SIG-M5 treated with dmso at 0.1 percent for 504 hours (cell line): ENCODE results near the gene NTRK3.

Experiments
- DNase-seq: peaks from one replicate; lab custom pipeline; 2025; ENCODE audit not compliant: unreplicated experiment; lab: John Stamatoyannopoulos, UW

Gene NTRK3

DNA sequence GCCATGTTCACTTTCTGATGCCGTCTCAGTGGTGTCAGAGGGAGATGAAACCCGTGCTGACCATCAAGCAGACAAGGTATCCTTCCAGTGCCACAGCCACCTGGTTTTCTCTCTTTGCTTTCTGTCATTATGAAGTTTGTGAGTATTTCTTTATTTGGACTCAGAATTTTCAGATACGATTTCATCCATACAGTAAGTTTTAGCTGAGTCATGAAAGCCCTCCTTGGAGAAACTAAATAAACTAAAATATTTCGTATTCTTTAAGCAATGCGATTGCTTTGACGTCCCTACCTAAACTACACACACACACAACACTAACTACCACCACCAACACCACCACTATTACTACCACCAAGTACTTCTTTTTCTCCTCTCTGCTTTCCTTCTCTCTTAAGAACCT is 350.1 kb downstream of the NTRK3 start:
- no peak for DNase-seq

DNA sequence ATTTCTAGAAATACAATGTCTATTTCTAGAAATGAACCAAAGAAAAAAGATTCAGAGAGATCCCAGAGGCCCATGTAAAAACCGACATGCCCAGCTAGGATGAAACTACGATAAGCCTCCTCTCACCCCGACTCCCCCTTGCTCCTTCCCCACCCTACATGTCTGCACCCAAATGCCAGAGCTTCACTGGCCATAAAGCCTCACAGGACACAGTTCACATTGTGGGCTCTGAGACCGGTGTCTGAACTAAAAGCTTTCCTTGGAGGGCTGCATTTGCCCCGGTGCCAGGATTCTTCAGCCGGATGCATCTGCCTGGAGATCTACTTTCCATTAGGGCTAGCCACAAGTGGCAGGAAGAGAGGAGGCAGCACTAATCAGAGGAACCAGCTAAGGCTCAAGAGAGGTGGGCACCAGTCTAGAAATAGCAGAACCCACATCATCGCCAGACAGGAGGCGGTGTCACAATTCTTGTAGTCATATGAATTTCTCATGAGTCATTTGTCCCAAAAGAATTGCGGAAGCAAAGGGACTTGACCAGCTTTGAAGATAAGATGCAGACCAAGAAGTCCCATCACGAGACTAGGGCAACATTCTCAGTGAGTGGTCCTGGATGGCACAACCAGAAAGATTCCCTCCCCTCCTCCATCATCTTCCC is 353.6 kb downstream of the NTRK3 start:
- DNase-seq: no peak

DNA sequence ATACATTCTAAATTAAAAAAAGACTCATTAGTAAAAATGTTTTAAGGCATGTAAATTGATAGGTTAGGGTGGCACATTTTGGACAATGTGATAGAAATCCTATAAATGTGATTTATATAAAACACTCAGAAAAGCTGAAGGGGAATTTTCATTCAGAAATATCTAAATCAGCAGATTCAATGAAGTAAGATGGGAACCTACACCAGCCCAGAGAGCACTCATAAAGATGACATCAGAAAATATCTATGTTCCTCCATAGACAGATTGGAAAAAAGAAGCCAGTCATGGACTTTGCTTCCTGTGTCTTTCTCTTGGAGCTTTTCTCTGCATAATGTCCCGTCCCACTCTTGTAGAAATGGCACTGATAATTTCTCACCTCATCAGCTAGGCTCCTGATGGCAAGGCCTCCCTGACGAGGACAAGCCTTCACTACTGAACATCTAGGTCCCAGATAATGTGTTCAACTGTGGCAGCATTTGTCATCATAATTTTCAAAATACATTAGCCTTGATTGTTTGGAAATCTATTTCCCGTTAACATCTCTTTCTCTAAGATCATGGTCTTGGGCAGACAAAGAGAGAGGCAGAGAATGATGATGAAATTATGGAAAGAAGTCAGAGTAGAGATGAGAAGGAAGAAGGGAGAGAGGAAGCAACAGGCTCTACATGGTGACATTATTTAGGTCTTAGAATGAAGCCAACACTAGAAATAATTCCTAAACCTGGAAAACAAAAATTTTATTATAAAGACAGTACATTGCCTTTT is 354.4 kb downstream of the NTRK3 start:
- no peak for DNase-seq

DNA sequence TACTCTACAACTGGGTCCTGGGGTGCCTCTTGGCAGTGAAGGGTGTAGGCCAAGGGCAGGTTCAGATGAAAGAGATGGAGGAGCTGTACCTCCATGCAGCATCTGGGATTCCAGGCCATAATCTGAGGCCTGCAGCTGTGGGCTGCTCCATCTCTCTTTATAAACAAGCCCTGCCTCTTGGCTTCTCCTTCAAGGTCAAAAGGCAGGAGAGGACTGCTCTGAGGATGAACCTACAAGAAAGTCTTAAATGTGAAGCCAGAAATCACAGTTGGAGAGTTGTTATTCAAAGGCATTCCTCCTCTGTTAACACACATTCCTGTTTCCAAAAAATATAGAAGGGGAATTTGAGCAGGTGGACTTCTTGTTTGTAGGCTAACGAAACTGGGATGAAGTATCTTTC is 355.5 kb downstream of the NTRK3 start:
- no peak for DNase-seq

DNA sequence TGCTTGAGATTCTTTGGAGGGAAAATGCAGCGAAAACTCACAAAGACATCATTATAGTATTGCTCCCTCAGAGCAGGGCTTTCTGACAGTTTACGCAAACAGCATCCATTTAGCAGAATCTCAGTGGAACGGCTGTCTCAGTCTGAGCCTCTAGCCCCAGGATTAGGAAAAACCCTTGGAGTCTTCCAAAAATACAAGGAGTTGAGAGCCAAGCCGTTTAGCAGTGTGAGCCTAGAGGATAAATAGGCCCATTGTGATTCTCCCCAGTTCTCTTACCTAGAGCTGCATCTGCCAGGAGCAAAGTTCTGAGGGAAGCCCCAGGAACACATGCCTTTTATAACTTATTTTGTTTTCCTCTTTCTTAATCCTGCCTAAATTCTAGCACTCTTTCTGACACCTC is 359.6 kb downstream of the NTRK3 start:
- no peak for DNase-seq

DNA sequence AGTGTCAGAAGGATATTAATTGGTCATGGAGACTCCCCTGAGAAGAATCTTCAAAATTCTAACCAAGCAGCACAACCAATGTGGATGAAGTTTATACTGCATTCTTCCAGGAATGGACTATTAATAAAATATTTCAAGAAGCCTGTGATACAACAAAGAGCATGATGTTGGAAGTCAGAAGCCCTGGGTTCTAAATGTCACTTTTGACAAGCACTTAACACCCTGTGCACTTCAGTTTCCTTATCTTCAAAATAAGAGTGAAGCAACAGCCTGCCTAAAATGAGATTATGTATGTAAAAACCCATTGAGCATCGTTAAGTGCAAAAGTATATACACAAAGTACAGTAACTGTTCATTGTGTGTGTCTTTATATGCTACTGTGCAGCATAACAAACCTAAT is 369.4 kb downstream of the NTRK3 start:
- no peak for DNase-seq

DNA sequence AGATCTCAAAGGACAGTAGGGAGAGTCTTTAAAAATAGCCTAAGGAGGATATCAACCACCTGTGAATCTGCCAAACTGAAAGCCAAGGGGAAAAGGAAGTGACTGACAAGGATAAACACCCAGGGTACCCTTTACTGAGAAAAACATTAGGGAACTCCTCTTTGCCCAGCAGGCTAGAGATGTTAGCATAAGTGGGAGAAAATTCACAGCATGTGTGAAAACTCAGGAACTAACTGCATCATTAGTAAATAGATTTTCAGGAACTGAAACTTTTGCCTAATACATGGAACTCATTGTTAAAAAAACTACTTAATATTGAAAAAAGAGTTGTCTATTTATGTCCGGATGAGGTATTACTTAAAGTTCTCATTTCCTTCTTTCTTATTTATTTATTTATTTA is 375.5 kb downstream of the NTRK3 start:
- DNase-seq: no peak

DNA sequence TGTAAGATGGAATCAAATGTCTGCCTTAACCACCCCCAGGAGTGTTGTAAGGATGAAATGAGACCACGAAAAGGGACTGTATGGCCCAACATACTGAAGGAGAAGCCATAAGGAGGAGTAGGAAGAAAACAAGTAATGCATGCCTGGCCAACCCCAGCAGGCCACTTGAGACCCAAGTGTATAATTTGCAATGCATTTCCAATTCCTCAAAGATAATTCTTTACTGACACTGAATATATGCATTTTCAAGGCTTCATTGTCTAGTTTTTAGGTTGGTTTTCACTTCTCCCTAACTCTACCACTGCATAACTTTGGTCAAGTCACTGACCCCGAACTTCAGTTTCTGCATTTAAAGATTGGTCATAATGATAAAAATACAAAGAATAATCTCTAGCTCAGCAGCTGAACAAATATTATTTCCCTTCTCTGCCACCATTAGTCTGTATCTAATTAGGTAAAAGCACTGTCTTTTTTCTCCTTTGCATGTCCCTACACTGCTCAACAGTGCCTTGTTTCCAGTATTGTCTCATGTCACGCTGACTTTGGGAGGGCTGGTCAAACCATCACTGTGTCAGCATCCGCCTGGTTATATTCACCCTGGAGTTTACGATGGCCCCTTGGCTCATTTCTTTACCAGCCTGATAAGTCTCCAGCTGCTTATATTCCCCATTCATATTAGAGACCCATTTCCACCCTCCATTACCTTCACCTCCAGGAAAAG is 378.6 kb downstream of the NTRK3 start:
- no peak for DNase-seq

DNA sequence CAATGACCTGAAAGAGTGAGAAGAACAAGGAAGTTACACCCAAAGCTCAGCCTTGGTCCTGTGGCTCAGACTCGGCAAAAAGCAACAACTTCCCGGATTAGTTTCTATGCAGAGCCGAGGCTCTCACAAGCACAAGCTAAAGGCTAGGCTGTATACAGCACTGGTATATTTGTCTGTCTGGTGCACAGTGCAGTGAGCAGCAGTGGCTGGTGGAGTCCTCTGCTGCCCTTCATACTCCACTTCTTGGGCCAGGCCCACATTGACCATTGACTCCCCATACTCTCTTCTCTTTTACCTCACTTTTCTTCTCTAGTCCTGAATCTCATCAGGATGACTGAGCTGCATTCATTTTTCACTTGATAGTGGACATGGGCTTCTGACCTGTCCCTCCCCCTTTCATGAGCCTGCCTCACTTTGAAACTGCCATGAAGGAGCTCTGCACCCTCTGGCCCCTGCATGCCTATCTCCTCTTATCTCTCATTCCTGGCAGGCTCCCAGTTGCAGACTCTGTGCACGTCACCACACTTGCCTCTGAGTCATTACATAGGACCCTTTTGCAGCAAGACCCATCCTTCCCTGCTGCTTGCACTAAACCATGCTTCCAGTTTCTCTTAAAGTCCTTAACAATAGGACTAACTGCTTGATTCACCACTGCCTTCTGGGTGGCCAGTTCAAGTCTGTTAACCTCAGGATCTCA is 379.3 kb downstream of the NTRK3 start:
- no peak for DNase-seq

DNA sequence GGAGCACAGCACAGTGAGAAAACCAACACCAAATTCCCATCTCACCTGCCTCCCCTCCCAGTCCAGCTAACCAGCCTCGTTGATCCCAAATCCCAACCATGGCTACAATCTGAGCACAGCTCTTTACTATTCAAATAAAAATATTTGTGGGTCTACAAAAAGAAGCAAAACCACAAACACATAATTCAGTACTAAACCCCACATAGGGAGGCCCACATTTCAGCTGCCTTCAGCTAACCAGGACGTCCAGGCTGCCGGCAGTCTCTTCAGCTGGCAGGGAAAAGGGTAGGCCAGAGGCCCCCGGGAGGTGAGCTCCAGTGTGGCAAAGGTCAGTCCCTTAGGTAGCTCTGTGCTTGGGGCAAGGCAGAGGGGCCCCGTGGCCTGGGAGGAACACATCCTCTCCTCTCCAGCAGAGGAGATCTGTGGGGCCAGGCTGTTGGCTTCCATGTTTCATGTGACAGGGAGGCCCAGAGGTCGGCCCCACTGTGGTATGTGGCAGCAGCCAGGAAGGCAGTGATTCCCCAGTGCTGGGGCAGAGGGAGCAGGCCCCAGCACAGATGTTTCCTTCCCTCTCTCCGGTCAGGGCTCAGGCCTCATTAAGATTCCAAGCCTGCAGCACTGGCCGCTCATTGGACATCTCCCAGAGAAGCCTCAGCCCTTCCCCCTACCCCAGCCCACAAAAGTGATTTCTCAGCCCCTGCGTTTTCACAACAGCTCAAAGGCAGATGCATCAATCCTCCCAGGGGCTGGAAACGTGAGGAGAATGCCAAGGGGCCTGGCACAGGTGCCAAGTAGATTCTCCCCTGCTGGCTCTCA is 381.4 kb downstream of the NTRK3 start:
- no peak for DNase-seq

DNA sequence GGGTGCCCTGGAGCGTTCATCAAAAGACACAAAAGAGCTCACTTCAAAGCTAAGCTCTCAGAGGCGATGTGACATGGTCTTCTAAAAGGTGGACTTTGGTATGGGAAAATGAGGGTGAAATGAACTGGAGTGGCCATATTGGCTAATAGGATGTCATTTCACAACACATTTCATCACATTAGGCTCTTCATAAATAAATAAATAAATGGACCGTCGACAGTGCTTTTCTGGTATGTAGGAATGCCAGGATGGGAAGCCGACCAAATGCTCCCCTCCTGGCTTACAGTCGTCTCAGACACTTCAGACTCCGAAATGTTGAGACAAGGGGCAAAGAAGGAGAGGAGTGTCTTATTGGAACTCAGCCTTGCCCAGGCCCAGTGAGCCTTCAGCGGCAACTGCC is 383.0 kb downstream of the NTRK3 start:
- no peak for DNase-seq

DNA sequence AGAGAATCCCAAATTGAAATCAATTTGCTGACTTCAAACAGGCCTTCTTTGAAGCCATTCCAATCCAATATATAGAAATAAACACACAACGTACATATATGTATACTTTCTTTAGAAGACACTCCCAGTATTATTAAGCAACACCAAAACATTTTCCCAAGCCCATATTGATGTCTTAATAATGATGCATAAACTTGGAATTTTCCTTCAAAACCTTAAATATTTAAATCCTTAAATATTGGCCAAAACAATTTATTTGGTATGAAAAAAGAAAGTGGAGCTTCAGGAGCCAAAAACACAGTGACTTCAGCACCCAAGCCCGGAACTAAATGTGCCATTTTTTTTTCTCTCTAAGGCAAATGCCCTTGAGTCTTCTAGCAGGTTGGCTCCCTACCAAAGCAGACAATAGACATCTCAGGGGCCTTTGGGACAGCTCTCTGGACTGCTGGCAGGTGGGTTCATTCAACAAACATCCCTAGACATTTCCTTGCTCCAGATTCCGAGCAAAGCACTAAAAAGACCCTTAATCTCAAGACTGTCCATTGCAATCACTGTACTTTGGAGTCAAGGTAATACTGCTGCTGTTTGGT is 384.7 kb downstream of the NTRK3 start:
- DNase-seq: no peak

DNA sequence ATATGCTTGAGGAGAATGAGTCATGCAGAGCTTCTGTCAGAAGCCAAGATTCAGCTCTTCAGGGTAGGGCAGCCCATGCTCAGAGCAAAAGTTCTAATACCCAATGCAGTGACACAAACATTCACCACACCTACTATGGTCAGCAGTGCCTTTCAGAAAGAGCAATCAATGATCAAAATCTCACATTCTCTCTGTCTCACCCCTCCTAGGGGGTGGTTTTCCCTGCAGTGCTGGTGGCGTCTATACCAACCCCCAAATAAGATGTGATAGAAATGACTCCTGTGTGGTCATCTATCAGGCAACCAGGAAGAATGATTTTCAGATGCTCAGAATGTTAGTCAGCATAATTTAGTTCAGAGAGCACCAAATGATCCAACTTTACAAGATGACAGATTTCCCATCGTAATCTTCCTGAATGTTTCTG is 385.3 kb downstream of the NTRK3 start:
- no peak for DNase-seq

DNA sequence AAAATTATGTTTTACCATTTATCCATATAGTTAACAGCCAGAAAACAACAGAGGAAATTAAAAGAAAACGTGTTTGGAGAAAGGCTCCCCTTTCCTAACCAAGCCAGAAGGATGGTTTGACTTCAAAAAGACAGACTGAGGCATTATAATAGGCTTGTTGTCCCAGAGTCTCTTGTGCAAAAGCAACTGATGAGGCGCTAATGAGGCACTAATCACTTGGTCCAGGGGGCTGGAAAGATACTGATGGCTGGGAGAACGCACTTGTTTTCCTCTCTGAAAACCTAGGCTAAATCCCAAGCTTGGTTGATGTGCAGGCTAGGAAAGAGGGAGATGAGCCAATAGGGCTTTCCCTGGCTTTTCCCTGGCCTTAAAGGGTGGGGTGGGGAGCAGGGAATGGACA is 389.6 kb downstream of the NTRK3 start:
- no peak for DNase-seq

DNA sequence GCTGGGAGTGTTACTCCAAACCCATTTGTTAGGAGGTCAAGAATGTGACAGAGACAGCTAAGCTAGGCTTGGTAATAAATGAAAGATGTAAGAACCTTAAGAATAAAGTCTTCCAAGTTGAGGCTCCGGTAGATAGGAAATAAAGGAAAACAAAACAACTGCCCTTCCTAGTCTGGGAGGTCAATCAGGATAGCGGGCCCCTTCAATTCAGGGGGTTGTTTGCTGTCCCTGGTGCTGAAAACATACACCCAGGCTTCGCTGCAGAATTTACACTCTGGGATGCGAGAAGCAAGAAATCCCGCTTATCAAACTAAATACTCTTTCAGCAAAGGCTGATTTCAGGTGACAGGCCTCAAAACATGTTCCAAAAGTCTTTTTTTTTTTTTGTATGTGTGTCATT is 393.4 kb downstream of the NTRK3 start:
- no peak for DNase-seq

DNA sequence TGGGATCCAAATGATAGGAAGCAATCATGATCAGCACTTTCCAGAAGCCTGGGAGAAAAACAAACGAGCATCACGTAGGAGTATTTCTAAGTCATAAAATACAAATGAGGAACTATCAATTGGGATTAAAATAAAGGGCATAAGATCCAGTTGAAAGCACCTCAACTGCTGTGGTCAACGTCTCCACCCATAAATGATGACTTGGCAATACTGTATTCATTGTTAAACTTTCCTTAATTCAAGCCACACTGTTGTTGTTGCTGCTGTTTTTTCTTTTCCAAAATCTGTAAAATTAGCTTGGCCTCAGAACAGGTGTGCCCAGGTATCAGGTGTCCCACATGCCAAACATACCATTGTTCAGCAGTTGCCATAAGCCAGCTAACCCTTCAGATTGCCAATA is 395.8 kb downstream of the NTRK3 start:
- no peak for DNase-seq

DNA sequence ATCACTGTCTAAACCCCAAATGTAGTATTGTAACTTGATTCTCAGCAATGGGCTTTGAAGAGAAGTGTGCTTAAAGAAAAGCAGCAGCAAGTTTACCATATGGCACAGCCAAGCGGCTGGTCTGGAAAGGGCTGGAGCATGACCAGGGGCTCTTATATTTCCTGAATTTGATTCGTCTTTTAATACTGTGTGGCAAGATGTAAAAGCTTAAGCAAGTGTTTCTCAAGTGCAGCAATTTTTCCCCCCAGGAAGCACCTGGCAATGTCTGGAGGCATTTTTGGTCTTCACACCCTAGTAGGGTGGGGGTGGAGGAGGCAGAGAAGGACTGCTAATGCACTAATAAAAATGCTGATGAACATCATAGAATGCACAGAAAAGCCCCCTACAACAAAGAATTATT is 397.9 kb downstream of the NTRK3 start:
- DNase-seq: no peak

DNA sequence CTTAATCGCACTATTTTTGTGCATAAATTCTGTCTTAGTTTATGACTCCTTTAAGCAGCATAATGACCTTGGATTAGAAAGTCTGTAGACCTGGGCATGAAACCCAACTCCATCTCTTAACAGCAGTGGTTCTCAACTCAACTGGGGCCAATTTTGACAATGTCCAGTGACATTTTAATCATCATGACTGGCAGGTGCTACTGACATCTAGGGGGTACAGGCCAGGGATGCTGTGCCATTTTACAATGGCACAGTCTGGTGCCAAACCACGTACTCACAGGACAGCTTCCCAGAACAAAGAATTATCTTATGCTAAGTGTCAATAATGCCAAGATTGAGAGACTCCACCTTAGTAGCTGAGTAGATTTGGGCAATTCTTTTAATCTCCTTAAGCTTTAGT is 405.0 kb downstream of the NTRK3 start:
- no peak for DNase-seq

DNA sequence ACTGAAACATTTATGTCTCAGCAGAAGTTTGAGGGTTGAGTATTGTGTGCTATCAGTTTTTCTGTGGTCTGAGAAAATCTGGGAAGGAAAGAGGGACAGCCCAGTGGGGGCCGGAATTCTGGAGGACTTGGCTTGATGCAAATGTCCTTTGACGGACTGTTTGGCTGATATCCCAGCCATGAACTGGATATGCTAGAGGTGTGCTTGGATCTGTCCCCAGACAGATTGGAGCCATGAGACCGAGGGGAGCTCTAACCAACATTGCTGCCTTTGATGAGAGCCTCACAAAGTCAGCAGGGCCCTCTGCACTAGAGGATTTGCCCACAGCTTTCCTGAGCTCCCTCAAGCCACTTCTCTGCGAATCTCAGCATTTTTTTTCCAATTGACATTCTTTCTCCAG is 405.6 kb downstream of the NTRK3 start:
- DNase-seq: no peak

DNA sequence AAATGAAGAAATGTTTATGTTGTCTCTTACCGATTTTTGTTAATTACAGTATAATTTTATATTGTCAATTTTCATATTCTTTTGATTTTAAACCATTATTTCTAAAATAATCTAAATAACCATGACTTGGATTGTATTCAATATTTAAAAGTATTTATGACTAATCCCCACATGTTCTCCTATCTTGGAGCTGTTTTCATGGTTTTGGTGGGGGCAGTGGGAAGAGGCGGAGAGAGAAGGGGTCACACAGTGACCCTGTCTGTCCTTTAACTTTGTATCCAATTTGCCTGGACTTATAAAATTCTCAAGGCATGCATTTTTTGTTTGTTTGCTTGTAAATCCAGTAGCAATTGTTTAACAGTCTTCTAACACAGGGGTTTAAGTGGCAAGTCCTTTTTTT is 407.4 kb downstream of the NTRK3 start:
- no peak for DNase-seq
